Measurements from ENCODE around the gene MAPK10. TPM values are rescaled to one million over a fixed set of nuclear protein-coding genes. Genes with fewer than 3 reads are reported as not detected.

MAPK10 gene
- total and polyA plus RNA-seq, 10 of the 15 experiments (the other 5 are each of a cell fraction or from before 2014, with no cell fraction given) = 1.1 to 4.2 (median 2.4) TPM

DNA sequence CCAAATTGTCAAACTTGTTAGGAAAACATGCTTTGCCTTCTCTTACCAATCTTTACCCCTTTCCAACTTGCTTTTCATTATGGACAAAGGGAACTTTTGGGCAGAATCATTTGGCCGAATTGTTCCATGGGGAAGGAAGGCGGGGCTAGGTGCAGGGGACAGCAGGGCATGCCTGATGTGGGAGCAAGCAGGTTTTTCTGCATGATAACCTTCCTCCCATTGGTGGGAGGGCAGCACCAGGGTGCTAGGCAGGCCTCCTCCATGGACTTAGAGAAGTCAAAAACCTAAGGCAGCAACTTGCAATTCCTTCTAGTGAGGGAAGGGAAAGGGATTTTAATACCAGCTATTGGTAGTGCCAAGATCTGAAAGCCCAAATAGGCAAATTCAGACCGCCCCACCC lies 260.5 kb downstream of the MAPK10 start:
- H3K36me3 ChIP-seq (ENCODE audit: control insufficient read depth in 2 of 2, insufficient read depth in 2 of 2, low read length in 1 of 2) = no peaks in the 10 kb centered on the region
- ChIA-PET POLR2A (no interaction called here), CTCF (interaction anchor here (1.0 kb wide), 1 partner anchor 49 kb away, joined by 3 read pairs; no protein-coding TSS in a partner anchor), RAD21 (ENCODE audit: unreplicated experiment) (no interaction called here), SMC1A (ENCODE audit: uncharacterized antibody, unreplicated experiment) (no interaction called here)
- H3K4me3 ChIP-seq = no peak overlapping the region
- H3K9ac ChIP-seq (ENCODE audit: control insufficient read depth, insufficient read depth, low read length) = no peak overlapping the region
- DNase-seq (ENCODE audit: low read depth, low spot score) = no peak
- no peaks in the 10 kb centered on the region for H3K4me1 ChIP-seq (ENCODE audit: control insufficient read depth, insufficient read depth, low read length)
- ATAC-seq = no peak
- in situ Hi-C loops (cut with MboI) = no loop called here
- FAIRE-seq = no peak
- H3K9me3 ChIP-seq (replicated peaks; ENCODE audit: control insufficient read depth, insufficient read depth, low read length) = no peaks in the 10 kb centered on the region
- H3K27ac ChIP-seq (ENCODE audit: control insufficient read depth, insufficient read depth) = no peak overlapping the region
- no peaks in the 10 kb centered on the region for H3K27me3 ChIP-seq (replicated peaks in 1 of 2; ENCODE audit: control insufficient read depth in 2 of 2, insufficient read depth in 2 of 2, low read length in 1 of 2)
- intact Hi-C loops (cut with micrococcal nuclease; ENCODE audit: unreplicated experiment) = no loop called here
- no peak overlapping the region for H2AFZ ChIP-seq (ENCODE audit: control insufficient read depth, low read depth, low read length)
- H3K79me2 ChIP-seq (ENCODE audit: control insufficient read depth, insufficient read depth, low read length) = no peaks in the 10 kb centered on the region
- H4K20me1 ChIP-seq (ENCODE audit: control insufficient read depth, insufficient read depth) = no peaks in the 10 kb centered on the region
- TF ChIP-seq YY1 (IDR thresholded peaks at IDR 0.05; ENCODE audit: low read depth, low read length) (no peak), E2F4 (IDR thresholded peaks at IDR 0.05; ENCODE audit: low read depth, low read length) (no peak), HDAC2 (IDR thresholded peaks at IDR 0.05) (no peak), SMAD5 (IDR thresholded peaks at IDR 0.05; ENCODE audit: low read depth) (no peak), TCF12 (IDR thresholded peaks at IDR 0.05; ENCODE audit: low read depth, low read length) (no peak), TARDBP (IDR thresholded peaks at IDR 0.05; ENCODE audit: borderline replicate concordance) (no peak), PRDM15 (CRISPR knock-in tag; IDR thresholded peaks at IDR 0.05) (no peak), NBN (IDR thresholded peaks at IDR 0.05) (no peak), POLR2AphosphoS2 (IDR thresholded peaks at IDR 0.05; ENCODE audit: low read depth, low read length) (no peak), ATF7 (IDR thresholded peaks at IDR 0.05; ENCODE audit: low read depth) (no peak), USF1 (IDR thresholded peaks at IDR 0.05; ENCODE audit: borderline replicate concordance, extremely low read length, insufficient read depth, low read depth, low read length) (no peak), BCL11A (IDR thresholded peaks at IDR 0.05; ENCODE audit: low read depth, low read length) (no peak), DPF2 (IDR thresholded peaks at IDR 0.05) (no peak), NR2C1 (IDR thresholded peaks at IDR 0.05) (no peak)
- TF ChIP-seq, protein P1, sequence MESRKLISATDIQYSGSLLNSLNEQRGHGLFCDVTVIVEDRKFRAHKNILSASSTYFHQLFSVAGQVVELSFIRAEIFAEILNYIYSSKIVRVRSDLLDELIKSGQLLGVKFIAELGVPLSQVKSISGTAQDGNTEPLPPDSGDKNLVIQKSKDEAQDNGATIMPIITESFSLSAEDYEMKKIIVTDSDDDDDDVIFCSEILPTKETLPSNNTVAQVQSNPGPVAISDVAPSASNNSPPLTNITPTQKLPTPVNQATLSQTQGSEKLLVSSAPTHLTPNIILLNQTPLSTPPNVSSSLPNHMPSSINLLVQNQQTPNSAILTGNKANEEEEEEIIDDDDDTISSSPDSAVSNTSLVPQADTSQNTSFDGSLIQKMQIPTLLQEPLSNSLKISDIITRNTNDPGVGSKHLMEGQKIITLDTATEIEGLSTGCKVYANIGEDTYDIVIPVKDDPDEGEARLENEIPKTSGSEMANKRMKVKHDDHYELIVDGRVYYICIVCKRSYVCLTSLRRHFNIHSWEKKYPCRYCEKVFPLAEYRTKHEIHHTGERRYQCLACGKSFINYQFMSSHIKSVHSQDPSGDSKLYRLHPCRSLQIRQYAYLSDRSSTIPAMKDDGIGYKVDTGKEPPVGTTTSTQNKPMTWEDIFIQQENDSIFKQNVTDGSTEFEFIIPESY (IDR thresholded peaks at IDR 0.05) = no peak
- WGBS (ENCODE audit: insufficient coverage, insufficient replicate concordance, low lambda C conversion rate, missing lambda C conversion rate) = 2% methylated on average over 3 of the region's 3 CpGs
- no TSS peak for BruUV-seq (replicated peaks)
- no peak overlapping the region for H3K4me2 ChIP-seq (ENCODE audit: control insufficient read depth, insufficient read depth)

Measured in GM12878 (cell line).